Activated CD4-positive, CD25-positive, alpha-beta regulatory T cell treated with anti-CD3 and anti-CD28 coated beads, Interleukin-2, amount 50 U/mL, for 72 hours (primary cell): ENCODE results near the gene CATSPERE.
"Not testable (repeated sequence)": the region's sequence is repeated elsewhere in the genome, so short reads cannot be mapped to it uniquely, and the experiment has no call there.

ENCODE experiments used
- DNase-seq: peaks from one replicate; pipeline ENCODE4 v3.0.0; 2021

The CATSPERE gene

DNA sequence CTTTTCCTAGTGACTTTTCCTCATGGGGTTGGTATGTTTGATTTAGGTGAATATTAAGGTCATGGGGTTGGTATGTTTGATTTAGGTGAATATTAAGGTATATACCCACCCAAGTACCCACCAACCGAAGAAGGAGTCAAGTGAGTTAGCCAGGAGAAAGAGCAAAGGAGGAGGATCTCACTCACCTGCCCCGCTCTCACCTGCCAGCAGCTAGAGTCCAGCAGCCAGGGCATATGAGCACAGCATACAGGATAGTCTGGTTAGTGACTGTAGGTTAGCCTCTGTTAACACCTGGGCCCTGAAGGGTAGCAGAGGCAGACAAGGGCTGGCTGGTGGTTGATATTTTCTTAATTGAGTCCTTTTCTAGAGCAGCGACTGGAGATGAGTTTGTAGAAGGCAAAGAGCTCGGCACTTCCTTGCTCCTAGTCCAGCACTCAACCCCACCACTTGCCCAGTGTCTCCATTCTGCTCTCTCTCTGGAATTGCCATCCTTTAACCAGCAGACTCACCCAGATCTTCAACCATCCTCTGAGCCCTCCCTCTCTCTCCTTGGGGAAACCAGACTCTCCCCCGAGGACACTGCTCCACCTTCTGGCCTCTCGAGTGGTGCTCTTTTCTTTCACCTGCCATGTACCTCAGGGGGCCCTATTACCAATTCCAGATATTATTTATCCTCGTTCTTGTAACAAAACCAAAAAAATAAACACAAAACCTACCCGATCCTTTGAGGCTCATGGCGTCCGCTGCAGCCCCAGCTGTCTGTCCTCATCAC, 175.6 kb downstream of the CATSPERE start:
- no peak for DNase-seq

- DNase-seq = no peak
These were observed 178.5 kb downstream of the CATSPERE start for GRCh38 chr1:244639561-244639960.

- no peak for DNase-seq
These were observed 179.8 kb downstream of the CATSPERE start for GRCh38 chr1:244640917-244641316.

- no peak for DNase-seq
These were observed 181.5 kb downstream of the CATSPERE start for GRCh38 chr1:244642526-244642925.

- DNase-seq = no peak
These were observed 181.9 kb downstream of the CATSPERE start for GRCh38 chr1:244642988-244643387.

DNA sequence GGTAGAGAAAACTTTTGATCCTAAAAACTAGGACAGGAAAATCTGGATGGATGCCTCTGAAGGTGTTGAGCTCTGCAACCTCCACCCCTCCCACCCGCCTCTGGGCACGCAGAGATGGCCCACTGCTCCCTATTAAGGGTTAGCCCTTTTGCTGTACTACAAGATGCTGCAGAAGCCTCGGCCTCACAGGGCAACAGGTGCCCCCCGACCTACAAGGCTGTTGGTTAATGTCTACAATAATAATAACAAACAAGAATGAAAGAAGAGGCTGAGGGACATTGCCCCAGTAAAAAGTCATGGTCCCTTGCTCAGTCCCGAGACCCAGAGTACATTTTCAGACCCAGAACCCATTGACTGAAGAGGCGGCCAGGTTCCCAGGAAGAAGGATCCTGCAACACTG, 184.3 kb downstream of the CATSPERE start:
- DNase-seq = no peak

GRCh38 chr1:244645890-244646289, 184.8 kb downstream of the CATSPERE start:
- DNase-seq = no peak

DNA sequence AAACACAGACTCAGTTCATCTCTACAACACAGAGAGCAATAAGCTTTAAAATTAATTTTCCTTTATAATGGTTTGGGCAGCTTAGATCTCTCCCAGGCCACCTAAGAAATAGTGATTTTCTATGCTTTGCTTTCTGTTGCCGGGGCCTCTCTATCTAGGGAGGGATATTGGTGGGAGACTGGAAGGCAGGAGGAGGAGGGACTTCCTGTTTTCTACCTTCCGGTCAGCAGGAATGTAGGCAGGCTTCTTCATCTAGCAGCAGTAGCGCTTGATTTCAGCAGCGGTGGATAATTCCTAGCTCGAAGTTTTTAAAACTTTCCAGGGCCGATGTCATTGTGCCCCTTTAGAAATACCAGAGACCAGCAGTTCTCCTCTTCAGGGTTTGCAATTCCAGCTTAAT, 186.7 kb downstream of the CATSPERE start:
- no peak for DNase-seq

- no peak for DNase-seq
These were observed 191.0 kb downstream of the CATSPERE start for GRCh38 chr1:244651956-244652622.

DNA sequence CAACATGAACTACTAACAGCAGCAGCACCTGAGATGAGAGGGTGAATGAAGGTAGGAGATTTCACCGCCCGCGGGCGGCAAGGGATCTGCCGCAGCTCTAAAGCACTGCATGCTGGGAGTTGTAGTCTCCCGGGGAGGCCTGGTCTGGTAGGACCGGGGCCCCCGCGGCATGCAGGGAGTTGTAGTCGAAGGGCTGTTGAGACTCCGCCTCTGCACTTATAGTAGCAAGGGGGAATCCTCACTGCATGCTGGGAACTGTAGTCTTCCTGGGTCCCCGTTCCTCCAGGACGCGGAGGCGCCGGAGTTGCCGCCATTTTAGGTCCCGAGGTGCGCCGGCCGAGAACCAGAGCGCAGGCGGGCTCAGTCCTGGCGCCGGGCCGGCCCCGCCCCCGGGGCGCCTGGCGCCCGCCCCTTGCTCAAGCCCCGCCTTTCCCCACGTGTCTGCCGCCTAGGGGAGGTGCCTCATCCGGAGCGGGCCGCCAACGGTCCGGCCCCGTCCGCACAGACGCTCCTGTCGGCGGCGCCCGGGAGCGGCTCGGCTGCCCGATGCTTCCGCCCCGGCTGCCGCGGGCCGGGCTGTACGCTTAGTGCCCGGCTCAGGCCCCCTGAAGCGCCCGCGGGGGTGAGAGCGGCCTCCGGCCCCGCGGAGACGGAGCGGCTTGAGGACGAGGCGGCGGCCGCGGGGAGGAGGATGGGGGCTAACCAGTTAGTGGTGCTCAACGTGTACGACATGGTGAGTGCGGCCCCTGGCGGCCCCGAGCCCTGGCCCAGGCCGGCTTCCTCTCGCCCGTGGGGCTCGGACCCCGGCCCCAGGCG, 191.8 kb downstream of the CATSPERE start, which contains the start of gene DESI2:
DESI2 (plus strand) TSS at position 504 of the 816 bp plus-strand sequence; CDS start at position 692, 188 bp downstream.
- DNase-seq = peak; percentile 96

- DNase-seq = no peak
These were observed 192.5 kb downstream of the CATSPERE start for GRCh38 chr1:244653439-244654107.

DNA sequence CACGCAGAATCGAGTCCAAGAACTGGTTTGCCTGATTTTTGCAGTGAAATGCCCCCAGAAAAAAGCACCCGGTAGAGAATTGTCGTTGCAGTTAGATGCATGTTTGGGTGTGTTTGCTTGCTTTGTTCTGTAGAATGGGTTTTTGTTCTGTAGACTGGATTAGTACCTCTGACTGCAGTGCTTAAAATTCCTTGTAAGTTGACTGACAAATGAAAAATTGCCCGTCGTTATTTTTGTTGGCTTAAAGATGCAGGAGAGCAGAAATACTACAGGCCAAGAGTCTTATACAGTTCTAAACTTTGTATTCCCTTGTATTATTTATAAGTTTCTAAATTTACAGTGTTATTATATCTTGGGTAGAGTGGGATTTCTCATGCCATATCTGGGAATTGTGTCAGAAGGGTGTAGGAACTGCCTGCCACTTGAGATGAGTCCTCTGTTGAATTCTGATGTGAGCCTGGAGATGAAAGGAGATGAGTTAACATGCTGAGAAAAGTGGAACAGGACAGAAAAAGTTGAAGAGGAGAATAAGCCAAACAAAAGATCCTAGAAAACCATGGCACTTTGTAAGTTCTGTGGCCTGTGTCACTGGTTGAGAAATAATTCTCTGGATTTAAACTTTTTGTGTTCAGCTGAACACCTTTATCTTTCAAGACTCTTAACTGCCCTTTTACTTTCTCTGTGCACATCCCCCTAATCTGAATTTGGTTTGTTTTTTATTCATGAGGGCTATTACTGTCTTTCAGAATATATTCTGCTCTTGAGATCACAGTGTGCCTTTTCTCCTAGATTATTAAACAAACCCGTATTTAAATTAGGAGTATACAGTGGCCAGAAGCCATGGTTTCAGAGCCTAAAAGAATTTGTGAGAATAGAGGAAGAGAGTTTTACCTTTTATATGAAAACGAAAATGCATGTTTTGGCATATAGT, 193.3 kb downstream of the CATSPERE start:
- no peak for DNase-seq

GRCh38 chr1:244655186-244655585, 194.1 kb downstream of the CATSPERE start:
- DNase-seq = no peak

GRCh38 chr1:244657421-244657820, 196.3 kb downstream of the CATSPERE start:
- no peak for DNase-seq

DNA sequence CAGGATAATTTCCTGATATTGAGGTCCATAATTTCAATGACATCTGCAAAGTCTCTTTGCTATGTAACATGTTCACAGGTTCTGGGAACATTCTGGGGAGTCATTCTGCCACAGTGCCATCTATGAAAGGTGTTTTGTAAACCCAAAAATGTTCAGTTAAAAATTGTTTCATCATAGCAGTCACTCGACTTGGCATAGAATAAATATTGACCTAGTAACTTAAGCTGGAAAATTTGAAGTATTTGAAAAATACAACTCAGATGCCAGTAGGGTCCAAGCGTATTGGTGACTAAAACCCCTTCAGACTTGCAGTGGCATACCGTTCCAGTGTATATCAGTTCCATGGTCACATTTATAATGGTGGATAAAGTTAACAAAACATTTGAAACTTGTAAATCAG, 198.6 kb downstream of the CATSPERE start:
- DNase-seq = no peak

- DNase-seq = no peak
These were observed 199.5 kb downstream of the CATSPERE start for GRCh38 chr1:244660595-244660994.

- not testable (repeated sequence) for DNase-seq
These were observed 200.7 kb downstream of the CATSPERE start for GRCh38 chr1:244661569-244662312.

GRCh38 chr1:244662599-244662998, 201.5 kb downstream of the CATSPERE start:
- no peak for DNase-seq

DNA sequence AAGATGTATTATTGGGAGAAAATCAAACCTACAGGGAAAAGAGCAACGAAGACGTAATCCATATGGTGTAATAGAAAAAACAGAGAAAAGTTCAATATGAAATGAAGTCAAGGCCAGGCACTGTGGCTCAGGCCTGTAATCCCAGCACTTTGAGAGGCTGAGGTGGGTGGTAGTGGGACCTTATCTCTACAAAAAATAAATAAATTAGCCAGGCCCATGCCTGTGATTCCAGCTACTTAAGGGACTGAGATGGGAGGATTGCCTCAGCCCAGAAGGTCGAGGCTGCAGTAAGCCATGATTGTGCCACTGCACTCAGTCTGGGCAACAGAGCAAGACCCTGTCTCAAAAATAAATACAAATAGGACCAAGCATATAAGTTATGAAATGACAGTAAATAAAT, 203.3 kb downstream of the CATSPERE start:
- no peak for DNase-seq

DNA sequence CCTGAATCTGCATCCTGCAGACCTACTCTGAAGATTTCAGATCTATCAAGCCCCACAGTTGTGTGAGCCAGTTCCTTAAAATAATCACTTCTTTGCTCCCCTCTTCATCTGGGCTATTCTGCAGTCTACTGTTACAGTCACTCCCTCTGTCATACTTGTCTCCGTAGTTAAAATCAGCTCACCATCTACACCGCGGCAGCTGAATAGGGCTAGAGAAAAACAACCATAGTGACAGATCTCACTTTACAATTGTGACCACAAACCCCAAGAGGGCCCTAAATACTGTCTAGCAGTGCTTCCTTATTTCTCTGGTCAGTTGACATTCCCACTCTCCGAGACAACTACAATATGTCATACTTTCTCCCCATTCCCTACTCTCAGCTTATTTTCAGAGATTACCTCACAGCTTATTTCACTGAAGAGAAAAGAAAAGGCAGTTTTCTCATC, 204.7 kb downstream of the CATSPERE start:
- DNase-seq = no peak
